ENCODE data around the gene KRT5.
"Not testable (repeated sequence)": the region's sequence is repeated elsewhere in the genome, so short reads cannot be mapped to it uniquely, and the experiment has no call there.

Gene KRT5

DNA sequence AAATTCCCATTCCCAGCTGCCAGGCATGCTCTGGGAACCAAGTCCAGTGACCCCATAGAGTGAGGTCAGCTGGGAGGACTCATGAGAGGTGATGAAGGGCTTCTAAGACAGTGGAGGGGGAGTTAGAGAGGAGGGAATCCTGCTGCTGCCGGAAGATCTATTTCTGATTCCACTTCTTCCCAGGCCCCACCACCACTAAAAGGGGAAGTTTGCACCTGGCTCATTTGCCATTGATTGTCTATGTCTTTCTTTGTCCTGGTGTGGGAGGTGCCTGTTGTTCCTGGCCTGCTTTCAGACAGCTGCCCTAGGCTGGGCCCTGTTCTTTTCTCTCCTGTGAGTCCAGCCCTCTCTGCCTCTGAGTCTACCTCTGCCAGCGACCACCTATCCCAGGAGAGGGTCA lies 24.1 kb downstream of the KRT5 start:
- H3K4me3 ChIP-seq (ENCODE audit: insufficient read depth, low read depth, low read length, poor library complexity, severe bottlenecking), result no peak overlapping the region
- no peak for DNase-seq
- H3K36me3 ChIP-seq (ENCODE audit: control insufficient read depth, insufficient read depth, low read length), result no peaks in the 10 kb centered on the region
- H3K27me3 ChIP-seq (replicated peaks; ENCODE audit: control insufficient read depth, insufficient read depth, low read length, poor library complexity, severe bottlenecking), result no peaks in the 10 kb centered on the region
- H3K9me3 ChIP-seq (ENCODE audit: control insufficient read depth, low read length), result no peaks in the 10 kb centered on the region
- no peak overlapping the region for H3K27ac ChIP-seq (ENCODE audit: insufficient read depth, low read length, poor library complexity, severe bottlenecking)
- no peaks in the 10 kb centered on the region for H3K4me1 ChIP-seq (ENCODE audit: control insufficient read depth, insufficient read depth, low read length, poor library complexity, severe bottlenecking)

DNA sequence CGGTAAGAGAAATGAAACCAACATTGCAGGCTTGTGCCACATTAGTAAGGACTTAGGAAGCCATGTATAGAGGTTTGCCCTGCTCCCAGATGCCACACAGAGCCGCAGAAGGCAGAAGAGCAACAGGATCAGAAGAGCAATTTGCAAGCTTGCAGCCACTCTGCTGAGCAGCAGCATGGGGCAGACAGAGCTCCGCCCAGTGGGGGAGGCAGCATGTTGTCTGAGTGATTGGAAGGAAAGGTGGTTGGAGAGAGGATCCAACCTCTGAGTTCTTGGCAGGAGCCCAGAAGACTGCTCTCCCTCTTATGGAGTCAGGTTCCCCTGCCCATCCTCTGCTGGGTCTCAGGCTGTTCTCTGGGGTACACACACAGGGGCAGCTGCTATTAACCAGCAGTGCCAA lies 24.8 kb downstream of the KRT5 start:
- Histone ChIP-seq H3K27me3 (replicated peaks; ENCODE audit: control insufficient read depth, insufficient read depth, low read length, poor library complexity, severe bottlenecking) (no peaks in the 10 kb centered on the region), H3K36me3 (ENCODE audit: control insufficient read depth, insufficient read depth, low read length) (no peaks in the 10 kb centered on the region), H3K4me1 (ENCODE audit: control insufficient read depth, insufficient read depth, low read length, poor library complexity, severe bottlenecking) (no peaks in the 10 kb centered on the region), H3K4me3 (ENCODE audit: insufficient read depth, low read depth, low read length, poor library complexity, severe bottlenecking) (no peak overlapping the region), H3K27ac (ENCODE audit: insufficient read depth, low read length, poor library complexity, severe bottlenecking) (no peak overlapping the region), H3K9me3 (ENCODE audit: control insufficient read depth, low read length) (no peaks in the 10 kb centered on the region)
- no peak for DNase-seq

DNA sequence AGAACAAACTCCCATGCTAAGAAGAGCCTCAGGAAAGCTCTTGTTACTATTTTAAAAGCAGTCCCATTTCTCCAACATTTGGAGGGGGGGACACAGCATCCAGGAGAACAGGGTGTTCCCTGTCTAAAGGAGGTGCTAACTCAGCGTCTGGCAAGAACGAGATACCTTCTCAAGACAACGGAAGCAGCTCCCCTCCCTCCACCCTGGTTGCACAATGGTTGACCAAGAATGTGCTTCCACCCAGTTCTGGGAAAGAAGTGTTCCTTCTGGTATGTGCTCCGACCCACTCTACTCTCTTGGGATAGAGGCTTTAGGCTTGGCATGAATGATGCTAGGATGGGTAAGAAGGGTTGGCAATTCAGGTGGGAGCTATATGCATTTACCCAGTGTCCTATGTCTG lies 25.7 kb downstream of the KRT5 start:
- Histone ChIP-seq H3K9me3 (ENCODE audit: control insufficient read depth, low read length) (no peaks in the 10 kb centered on the region), H3K27ac (ENCODE audit: insufficient read depth, low read length, poor library complexity, severe bottlenecking) (no peak overlapping the region), H3K27me3 (replicated peaks; ENCODE audit: control insufficient read depth, insufficient read depth, low read length, poor library complexity, severe bottlenecking) (no peaks in the 10 kb centered on the region), H3K36me3 (ENCODE audit: control insufficient read depth, insufficient read depth, low read length) (no peaks in the 10 kb centered on the region), H3K4me3 (ENCODE audit: insufficient read depth, low read depth, low read length, poor library complexity, severe bottlenecking) (no peak overlapping the region), H3K4me1 (ENCODE audit: control insufficient read depth, insufficient read depth, low read length, poor library complexity, severe bottlenecking) (no peaks in the 10 kb centered on the region)
- no peak for DNase-seq

DNA sequence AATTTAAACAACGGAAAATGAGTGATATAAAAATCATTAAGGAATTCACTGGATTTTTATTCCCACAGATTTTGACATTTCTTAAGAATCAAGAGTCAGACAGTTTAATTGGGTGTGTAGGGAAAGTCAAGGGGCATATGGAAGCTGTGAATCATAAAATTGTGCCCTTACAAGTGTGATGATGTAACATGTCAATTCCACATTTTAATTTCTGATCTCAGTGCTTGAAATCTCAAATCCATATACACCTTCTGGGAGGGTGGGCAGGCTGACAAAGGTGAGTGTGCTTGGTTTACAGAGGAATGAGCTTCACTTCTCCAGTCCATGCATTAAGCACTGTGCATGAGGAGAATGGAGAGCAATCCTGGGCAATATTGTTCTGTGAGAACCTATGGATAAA lies 26.1 kb downstream of the KRT5 start:
- Histone ChIP-seq H3K27ac (ENCODE audit: insufficient read depth, low read length, poor library complexity, severe bottlenecking) (no peak overlapping the region), H3K4me3 (ENCODE audit: insufficient read depth, low read depth, low read length, poor library complexity, severe bottlenecking) (no peak overlapping the region), H3K36me3 (ENCODE audit: control insufficient read depth, insufficient read depth, low read length) (no peaks in the 10 kb centered on the region), H3K27me3 (replicated peaks; ENCODE audit: control insufficient read depth, insufficient read depth, low read length, poor library complexity, severe bottlenecking) (no peaks in the 10 kb centered on the region), H3K9me3 (ENCODE audit: control insufficient read depth, low read length) (no peaks in the 10 kb centered on the region), H3K4me1 (ENCODE audit: control insufficient read depth, insufficient read depth, low read length, poor library complexity, severe bottlenecking) (no peaks in the 10 kb centered on the region)
- no peak for DNase-seq

DNA sequence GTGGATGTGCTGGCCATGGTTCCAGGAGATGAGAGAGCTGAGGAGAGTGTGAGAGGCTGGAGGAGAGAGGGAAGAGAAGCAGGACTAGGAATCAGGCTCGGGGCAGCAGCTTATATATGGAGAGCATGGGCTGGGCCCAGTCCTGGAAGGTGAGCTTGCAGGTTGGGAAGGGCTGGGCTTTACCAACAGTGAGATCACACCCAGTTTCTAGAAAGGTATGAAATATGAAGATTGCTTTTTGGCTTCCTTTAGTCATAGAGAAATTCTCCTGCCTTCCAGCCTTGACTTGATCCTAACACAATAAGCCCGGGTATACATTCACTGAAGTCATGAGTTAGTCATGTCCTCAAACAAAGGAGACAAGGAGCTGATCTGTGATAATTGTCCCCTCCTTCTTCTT lies 27.0 kb downstream of the KRT5 start, which contains the start of gene KRT6A:
Gene KRT6A, minus strand, starts transcription at position 86 of the 400 bp plus-strand sequence. Its CDS starts 69 bp downstream, at position 17.
- no peak for DNase-seq
- Histone ChIP-seq H3K36me3 (ENCODE audit: control insufficient read depth, insufficient read depth, low read length) (no peaks in the 10 kb centered on the region), H3K4me1 (ENCODE audit: control insufficient read depth, insufficient read depth, low read length, poor library complexity, severe bottlenecking) (no peaks in the 10 kb centered on the region), H3K27ac (ENCODE audit: insufficient read depth, low read length, poor library complexity, severe bottlenecking) (no peak within 1 kb of the TSS), H3K9me3 (ENCODE audit: control insufficient read depth, low read length) (no peaks in the 10 kb centered on the region), H3K27me3 (replicated peaks; ENCODE audit: control insufficient read depth, insufficient read depth, low read length, poor library complexity, severe bottlenecking) (no peaks in the 10 kb centered on the region), H3K4me3 (ENCODE audit: insufficient read depth, low read depth, low read length, poor library complexity, severe bottlenecking) (no peak within 1 kb of the TSS)

DNA sequence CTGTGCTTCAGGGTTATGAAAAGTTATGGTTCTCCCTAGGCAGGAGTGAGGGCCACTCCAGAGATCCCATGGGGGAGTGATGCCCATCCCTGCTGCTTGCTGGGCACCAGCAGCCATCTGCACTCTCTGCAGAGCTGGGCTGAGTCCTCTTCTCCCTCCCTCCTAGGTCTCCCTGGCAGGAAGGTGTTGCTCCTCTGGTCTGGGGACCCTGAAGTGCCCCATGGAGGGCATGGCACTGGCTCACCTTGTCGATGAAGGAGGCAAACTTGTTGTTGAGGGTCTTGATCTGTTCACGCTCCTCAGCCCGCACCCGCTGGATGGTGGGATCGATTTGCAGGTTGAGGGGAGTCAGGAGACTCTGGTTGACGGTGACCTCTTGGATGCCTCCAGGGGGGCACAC lies 27.8 kb downstream of the KRT5 start:
- H3K4me3 ChIP-seq (ENCODE audit: insufficient read depth, low read depth, low read length, poor library complexity, severe bottlenecking); H3K4me1 ChIP-seq (ENCODE audit: control insufficient read depth, insufficient read depth, low read length, poor library complexity, severe bottlenecking); DNase-seq; H3K36me3 ChIP-seq (ENCODE audit: control insufficient read depth, insufficient read depth, low read length); H3K9me3 ChIP-seq (ENCODE audit: control insufficient read depth, low read length); H3K27ac ChIP-seq (ENCODE audit: insufficient read depth, low read length, poor library complexity, severe bottlenecking); H3K27me3 ChIP-seq (replicated peaks; ENCODE audit: control insufficient read depth, insufficient read depth, low read length, poor library complexity, severe bottlenecking): not testable (repeated sequence)

DNA sequence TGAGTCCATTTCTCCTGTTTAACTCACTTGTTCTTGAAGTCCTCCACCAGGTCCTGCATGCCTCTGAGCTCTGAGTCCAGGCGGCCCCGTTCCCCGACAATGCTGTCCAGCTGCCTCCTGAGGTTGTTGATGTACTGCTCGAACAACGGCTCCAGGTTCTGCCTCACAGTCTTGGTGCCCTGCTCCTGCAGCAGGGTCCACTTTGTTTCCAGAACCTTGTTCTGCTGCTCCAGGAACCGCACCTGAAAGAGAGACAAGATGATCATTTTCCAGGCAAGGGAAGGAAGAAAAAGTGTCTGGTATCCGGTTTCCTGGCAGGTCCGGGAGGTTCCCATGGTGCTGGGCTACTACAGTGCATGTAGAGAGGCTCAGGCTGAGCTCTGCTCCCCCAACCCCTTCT lies 28.7 kb downstream of the KRT5 start:
- H3K36me3 ChIP-seq (ENCODE audit: control insufficient read depth, insufficient read depth, low read length); DNase-seq; H3K27ac ChIP-seq (ENCODE audit: insufficient read depth, low read length, poor library complexity, severe bottlenecking); H3K4me3 ChIP-seq (ENCODE audit: insufficient read depth, low read depth, low read length, poor library complexity, severe bottlenecking); H3K27me3 ChIP-seq (replicated peaks; ENCODE audit: control insufficient read depth, insufficient read depth, low read length, poor library complexity, severe bottlenecking); H3K4me1 ChIP-seq (ENCODE audit: control insufficient read depth, insufficient read depth, low read length, poor library complexity, severe bottlenecking); H3K9me3 ChIP-seq (ENCODE audit: control insufficient read depth, low read length): not testable (repeated sequence)

DNA sequence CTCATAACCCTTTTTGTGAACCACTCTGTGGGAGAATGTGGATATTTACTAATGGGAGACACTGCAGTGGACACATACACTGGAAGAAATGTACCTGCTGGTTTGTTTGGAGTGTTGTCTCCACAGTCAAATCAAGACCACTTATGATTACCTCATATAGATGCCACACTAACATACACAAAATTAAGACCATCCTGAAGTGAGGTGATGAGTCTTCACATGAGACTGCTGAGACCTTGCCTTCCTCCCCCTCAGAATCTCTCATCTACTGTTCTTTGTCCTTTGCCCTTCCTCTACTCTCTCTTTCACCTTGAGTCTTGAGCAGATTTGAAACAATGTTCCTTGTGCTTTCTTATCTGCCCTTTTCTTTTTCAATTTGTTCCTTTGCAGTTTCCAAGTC lies 31.5 kb downstream of the KRT5 start:
- no peak overlapping the region for H3K4me3 ChIP-seq (ENCODE audit: insufficient read depth, low read depth, low read length, poor library complexity, severe bottlenecking)
- H3K4me1 ChIP-seq (ENCODE audit: control insufficient read depth, insufficient read depth, low read length, poor library complexity, severe bottlenecking), result no peaks in the 10 kb centered on the region
- H3K9me3 ChIP-seq (ENCODE audit: control insufficient read depth, low read length), result no peaks in the 10 kb centered on the region
- no peak overlapping the region for H3K27ac ChIP-seq (ENCODE audit: insufficient read depth, low read length, poor library complexity, severe bottlenecking)
- H3K27me3 ChIP-seq (replicated peaks; ENCODE audit: control insufficient read depth, insufficient read depth, low read length, poor library complexity, severe bottlenecking), result no peaks in the 10 kb centered on the region
- no peak for DNase-seq
- no peaks in the 10 kb centered on the region for H3K36me3 ChIP-seq (ENCODE audit: control insufficient read depth, insufficient read depth, low read length)

DNA sequence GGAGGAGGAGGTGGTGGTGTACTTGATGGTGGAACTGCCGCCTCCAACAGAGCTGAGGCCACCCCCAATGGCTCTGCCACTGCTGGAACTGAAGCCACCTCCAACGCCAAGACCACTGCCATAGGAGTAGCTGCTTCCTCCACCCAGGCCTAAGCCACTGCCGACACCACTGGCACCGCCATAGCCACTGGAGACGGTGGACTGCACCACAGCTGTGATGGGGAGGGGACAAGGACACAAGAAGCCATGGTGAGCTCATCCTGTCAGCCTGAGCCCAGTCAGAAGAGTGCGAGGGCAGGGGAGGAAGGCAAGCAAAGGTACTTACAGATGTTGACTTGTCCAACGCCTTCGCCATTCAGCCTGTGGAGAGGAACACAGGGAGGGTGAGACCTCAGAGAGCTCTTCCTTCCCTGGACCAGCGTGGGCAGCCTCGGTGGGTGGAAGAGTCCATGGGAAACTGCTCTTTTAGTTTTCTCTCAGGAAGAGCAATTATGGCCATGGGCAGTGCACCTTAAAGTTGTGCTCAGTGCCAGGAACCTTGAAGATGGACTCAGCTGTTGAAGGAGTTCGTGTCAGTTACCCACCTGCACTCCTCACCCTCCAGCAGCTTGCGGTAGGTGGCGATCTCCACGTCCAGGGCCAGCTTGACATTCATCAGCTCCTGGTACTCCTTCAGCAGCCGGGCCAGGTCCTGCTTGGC lies 32.3 kb downstream of the KRT5 start:
- not testable (repeated sequence) for H3K27me3 ChIP-seq (replicated peaks; ENCODE audit: control insufficient read depth, insufficient read depth, low read length, poor library complexity, severe bottlenecking); H3K4me1 ChIP-seq (ENCODE audit: control insufficient read depth, insufficient read depth, low read length, poor library complexity, severe bottlenecking); H3K9me3 ChIP-seq (ENCODE audit: control insufficient read depth, low read length); H3K4me3 ChIP-seq (ENCODE audit: insufficient read depth, low read depth, low read length, poor library complexity, severe bottlenecking); H3K36me3 ChIP-seq (ENCODE audit: control insufficient read depth, insufficient read depth, low read length); H3K27ac ChIP-seq (ENCODE audit: insufficient read depth, low read length, poor library complexity, severe bottlenecking); DNase-seq

DNA sequence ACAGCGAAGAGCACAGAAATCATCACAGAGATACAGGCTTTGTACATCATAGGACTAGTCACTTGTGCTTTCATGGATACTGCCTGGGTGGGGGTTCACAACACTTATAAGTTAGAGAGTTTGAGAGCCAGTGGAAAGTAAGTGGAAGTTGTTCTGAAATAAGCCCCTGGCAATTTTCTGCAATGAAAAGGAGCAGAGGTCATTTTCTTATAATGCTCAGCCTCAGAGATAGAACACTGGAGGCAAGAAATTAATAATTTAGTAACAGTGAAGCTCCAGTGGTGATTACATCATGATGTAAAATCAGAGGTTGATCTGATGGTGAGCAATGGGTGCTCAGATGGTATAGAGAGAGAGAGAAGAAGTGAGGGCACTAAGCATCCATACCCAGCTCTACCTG lies 33.0 kb downstream of the KRT5 start:
- Histone ChIP-seq H3K9me3 (ENCODE audit: control insufficient read depth, low read length) (no peaks in the 10 kb centered on the region), H3K4me3 (ENCODE audit: insufficient read depth, low read depth, low read length, poor library complexity, severe bottlenecking) (no peak overlapping the region), H3K4me1 (ENCODE audit: control insufficient read depth, insufficient read depth, low read length, poor library complexity, severe bottlenecking) (no peaks in the 10 kb centered on the region), H3K27ac (ENCODE audit: insufficient read depth, low read length, poor library complexity, severe bottlenecking) (no peak overlapping the region), H3K27me3 (replicated peaks; ENCODE audit: control insufficient read depth, insufficient read depth, low read length, poor library complexity, severe bottlenecking) (no peaks in the 10 kb centered on the region), H3K36me3 (ENCODE audit: control insufficient read depth, insufficient read depth, low read length) (no peaks in the 10 kb centered on the region)
- DNase-seq, result no peak

Measured in effector memory CD4-positive, alpha-beta T cell (primary cell).